Measurements from ENCODE around the gene RELA. TPM values are rescaled to one million over a fixed set of nuclear protein-coding genes. Genes with fewer than 3 reads are reported as not detected.

The RELA gene
- total and polyA plus RNA-seq, 2 of the 13 experiments (the other 11 are each of a cell fraction or from before 2014, with no cell fraction given): 21.4 to 40.5 TPM

DNA sequence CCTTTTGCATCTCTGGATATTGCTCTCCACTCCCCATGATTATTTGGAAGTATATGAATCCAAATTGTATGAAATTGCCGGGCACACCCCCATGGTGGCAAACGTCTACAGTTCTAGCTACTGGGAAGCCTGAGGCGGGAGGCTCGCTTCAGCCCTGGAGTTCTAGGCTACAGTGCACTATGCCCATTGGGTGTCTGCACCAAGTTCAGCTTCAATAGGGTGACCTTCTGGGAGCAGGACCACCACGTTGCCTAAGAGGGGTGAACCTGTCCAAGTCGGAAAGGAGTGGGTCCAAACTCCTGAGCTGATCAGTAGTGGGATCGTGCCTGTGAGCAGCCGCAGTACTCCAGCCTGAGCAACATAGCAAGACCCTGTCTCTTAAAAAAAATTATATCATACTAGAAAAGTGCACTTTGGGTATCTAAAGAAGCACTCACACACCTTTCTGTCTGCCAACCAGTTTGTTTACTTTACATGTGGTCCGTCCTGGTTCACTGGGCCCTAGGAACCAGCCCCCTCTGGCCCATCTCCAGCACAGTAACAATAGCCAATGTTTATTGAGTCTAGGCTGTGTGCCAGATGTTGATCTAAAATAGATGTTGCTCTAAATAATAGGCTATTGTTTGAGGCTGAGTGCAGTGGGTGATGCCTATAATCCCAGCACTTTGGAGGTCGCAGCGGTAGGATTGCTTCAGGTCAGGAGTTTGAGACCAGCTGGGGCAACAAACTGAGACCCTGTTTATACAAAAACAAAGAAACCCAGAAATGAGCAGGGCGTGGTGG, 32.9 kb upstream of the RELA start:
- FAIRE-seq: no peak
- POLR2A ChIA-PET: interaction anchor here (0.9 to 1.2 kb wide), 2 partner anchors 25 to 43 kb away, joined by 3 read pairs; partner anchors contain the start of gene RNASEH2C
- Histone ChIP-seq H3K36me3 (replicated peaks in 1 of 2; ENCODE audit: control insufficient read depth in 1 of 2, insufficient read depth in 2 of 2, low read length in 2 of 2) (no peaks in the 10 kb centered on the region), H3K9ac (ENCODE audit: insufficient read depth, low read depth, low read length) (no peak overlapping the region), H4K20me1 (ENCODE audit: insufficient read depth, low read length) (no peaks in the 10 kb centered on the region), H3K27me3 (ENCODE audit: control insufficient read depth in 1 of 2, insufficient read depth in 2 of 2, low read length in 2 of 2) (peaks cover 2 to 31% of the 10 kb centered on the region in 2 experiments), H3K9me3 (ENCODE audit: low read length) (no peaks in the 10 kb centered on the region), H2AFZ (ENCODE audit: low read length) (no peak overlapping the region), H3K4me3 (replicated peaks in 1 of 3; ENCODE audit: insufficient read depth in 1 of 3, low read depth in 2 of 3, low read length in 3 of 3) (peak overlapping the region in 1 of 3 experiments; percentile 10; a peak in 1 of 6 replicates), H3K4me2 (ENCODE audit: low read depth, low read length) (peak overlapping the region; percentile 45; the same call in 1 of the 2 replicates), H3K79me2 (ENCODE audit: insufficient read depth, low read length) (no peaks in the 10 kb centered on the region), H3K27ac (ENCODE audit: extremely low read length, insufficient read depth, low read length) (no peak overlapping the region), H3K4me1 (ENCODE audit: insufficient read depth, low read length) (peaks cover 15% of the 10 kb centered on the region)
- CTCF ChIA-PET (ENCODE audit: low intra/inter-chr PET ratio, low total read pairs): no interaction called here
- intact Hi-C loops (cut with micrococcal nuclease; ENCODE audit: unreplicated experiment): no loop called here
- in situ Hi-C loops (cut with HindIII; ENCODE audit: extremely low pct_ligation_motif_present, low pct_unique_long_range_greater_than_20kb): no loop called here
- ATAC-seq: peak; percentile 42; the same call in 2 of the 3 replicates
- 15% methylated on average over 12 of the region's 12 CpGs for WGBS (ENCODE audit: low lambda C conversion rate)
- peak; percentile 77 for DNase-seq (ENCODE audit: low spot score)
- no TSS peak for BruUV-seq (replicated peaks)
- TF ChIP-seq HMG20A (CRISPR knock-in tag; IDR thresholded peaks at IDR 0.05; ENCODE audit: borderline replicate concordance) (0 out of 2 replicates have a peak, but pooled peaks have one; percentile 10), ZSCAN29 (CRISPR knock-in tag; conservative IDR thresholded peaks at IDR 0.05) (no peak), HOXA9 (CRISPR knock-in tag; IDR thresholded peaks at IDR 0.05; ENCODE audit: borderline replicate concordance) (no peak), FOXA3 (CRISPR knock-in tag; IDR thresholded peaks at IDR 0.05) (peak; percentile 74; the same call in 1 of the 2 replicates), ZBTB20 (CRISPR knock-in tag; IDR thresholded peaks at IDR 0.05; ENCODE audit: borderline replicate concordance, low read depth) (no peak), ZNF251 (CRISPR knock-in tag; IDR thresholded peaks at IDR 0.05) (no peak), GATAD2A (CRISPR knock-in tag; IDR thresholded peaks at IDR 0.05) (peak; percentile 51), SOX13 (IDR thresholded peaks at IDR 0.05) (peak; percentile 86), SOX13 (CRISPR knock-in tag; conservative IDR thresholded peaks at IDR 0.05 in 1 of 2, IDR thresholded peaks at IDR 0.05 in 1 of 2) (peak in 1 of 2 experiments; percentile 99; a peak in 2 of 4 replicates), RXRA (CRISPR knock-in tag; IDR thresholded peaks at IDR 0.05) (no peak), XRCC5 (optimal IDR thresholded peaks at IDR 0.05; ENCODE audit: low read length) (peak; percentile 21), FOXP1 (IDR thresholded peaks at IDR 0.05) (no peak), FOXP1 (CRISPR knock-in tag; IDR thresholded peaks at IDR 0.05) (peak; percentile 78; the same call in 1 of the 2 replicates), HNRNPL (IDR thresholded peaks at IDR 0.05; ENCODE audit: low read depth, low read length) (no peak), IKZF4 (CRISPR knock-in tag; IDR thresholded peaks at IDR 0.05; ENCODE audit: borderline replicate concordance, low read depth, not compliant biosample characterization) (no peak), SAP130 (CRISPR knock-in tag; IDR thresholded peaks at IDR 0.05; ENCODE audit: low read depth) (0 out of 2 replicates have a peak, but pooled peaks have one; percentile 11), REXO4 (CRISPR knock-in tag; IDR thresholded peaks at IDR 0.05; ENCODE audit: borderline replicate concordance) (no peak), TP53 (CRISPR knock-in tag; conservative IDR thresholded peaks at IDR 0.05) (no peak)
- TF ChIP-seq, protein P1, sequence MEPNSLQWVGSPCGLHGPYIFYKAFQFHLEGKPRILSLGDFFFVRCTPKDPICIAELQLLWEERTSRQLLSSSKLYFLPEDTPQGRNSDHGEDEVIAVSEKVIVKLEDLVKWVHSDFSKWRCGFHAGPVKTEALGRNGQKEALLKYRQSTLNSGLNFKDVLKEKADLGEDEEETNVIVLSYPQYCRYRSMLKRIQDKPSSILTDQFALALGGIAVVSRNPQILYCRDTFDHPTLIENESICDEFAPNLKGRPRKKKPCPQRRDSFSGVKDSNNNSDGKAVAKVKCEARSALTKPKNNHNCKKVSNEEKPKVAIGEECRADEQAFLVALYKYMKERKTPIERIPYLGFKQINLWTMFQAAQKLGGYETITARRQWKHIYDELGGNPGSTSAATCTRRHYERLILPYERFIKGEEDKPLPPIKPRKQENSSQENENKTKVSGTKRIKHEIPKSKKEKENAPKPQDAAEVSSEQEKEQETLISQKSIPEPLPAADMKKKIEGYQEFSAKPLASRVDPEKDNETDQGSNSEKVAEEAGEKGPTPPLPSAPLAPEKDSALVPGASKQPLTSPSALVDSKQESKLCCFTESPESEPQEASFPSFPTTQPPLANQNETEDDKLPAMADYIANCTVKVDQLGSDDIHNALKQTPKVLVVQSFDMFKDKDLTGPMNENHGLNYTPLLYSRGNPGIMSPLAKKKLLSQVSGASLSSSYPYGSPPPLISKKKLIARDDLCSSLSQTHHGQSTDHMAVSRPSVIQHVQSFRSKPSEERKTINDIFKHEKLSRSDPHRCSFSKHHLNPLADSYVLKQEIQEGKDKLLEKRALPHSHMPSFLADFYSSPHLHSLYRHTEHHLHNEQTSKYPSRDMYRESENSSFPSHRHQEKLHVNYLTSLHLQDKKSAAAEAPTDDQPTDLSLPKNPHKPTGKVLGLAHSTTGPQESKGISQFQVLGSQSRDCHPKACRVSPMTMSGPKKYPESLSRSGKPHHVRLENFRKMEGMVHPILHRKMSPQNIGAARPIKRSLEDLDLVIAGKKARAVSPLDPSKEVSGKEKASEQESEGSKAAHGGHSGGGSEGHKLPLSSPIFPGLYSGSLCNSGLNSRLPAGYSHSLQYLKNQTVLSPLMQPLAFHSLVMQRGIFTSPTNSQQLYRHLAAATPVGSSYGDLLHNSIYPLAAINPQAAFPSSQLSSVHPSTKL (CRISPR knock-in tag; IDR thresholded peaks at IDR 0.05): peak; percentile 26; the same call in 1 of the 2 replicates
- TF ChIP-seq, protein P2, sequence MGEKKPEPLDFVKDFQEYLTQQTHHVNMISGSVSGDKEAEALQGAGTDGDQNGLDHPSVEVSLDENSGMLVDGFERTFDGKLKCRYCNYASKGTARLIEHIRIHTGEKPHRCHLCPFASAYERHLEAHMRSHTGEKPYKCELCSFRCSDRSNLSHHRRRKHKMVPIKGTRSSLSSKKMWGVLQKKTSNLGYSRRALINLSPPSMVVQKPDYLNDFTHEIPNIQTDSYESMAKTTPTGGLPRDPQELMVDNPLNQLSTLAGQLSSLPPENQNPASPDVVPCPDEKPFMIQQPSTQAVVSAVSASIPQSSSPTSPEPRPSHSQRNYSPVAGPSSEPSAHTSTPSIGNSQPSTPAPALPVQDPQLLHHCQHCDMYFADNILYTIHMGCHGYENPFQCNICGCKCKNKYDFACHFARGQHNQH (CRISPR knock-in tag; IDR thresholded peaks at IDR 0.05): peak; percentile 27; the same call in 1 of the 2 replicates

Measured in HepG2 (cell line).